ENCODE measurements around the gene BMI1.

DNA sequence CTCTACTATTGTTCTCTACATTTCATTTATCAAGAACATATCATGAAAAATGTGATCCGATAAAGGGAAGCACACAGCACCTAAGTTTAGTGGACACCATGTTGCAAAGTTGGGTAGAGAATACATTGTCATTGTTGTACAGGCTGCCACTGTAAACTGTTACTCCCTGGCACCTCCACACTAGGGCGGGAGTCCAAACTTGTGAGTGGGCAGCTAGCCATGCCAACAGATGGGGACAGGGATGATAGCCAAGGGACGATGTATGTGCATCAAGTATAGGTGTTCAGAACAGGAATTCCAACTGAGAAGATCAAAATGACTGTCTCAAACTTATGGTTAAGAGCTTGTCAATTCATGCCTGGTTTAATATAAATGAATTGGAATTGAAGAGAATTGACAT, 35.8 kb upstream of the BMI1 start:
- TF ChIP-seq CTCF (IDR thresholded peaks at IDR 0.05; ENCODE audit: borderline replicate concordance, extremely low read depth, low read length, poor library complexity, severe bottlenecking) (no peak), EZH2 (IDR thresholded peaks at IDR 0.05; ENCODE audit: borderline replicate concordance, low read depth, low read length, severe bottlenecking) (no peak)

All from DND-41 (cell line).